GM10266 (cell line): ENCODE measurements around the gene TMEM121.

Source experiments
- DNase-seq: peaks from one replicate; pipeline ENCODE4 v3.0.0; 2012; ENCODE audit errors: extremely low spot score
- TF ChIP-seq, protein P1 (sequence below): IDR thresholded peaks from 2 replicates; pipeline ENCODE4 v1.5.1; 2012; ENCODE audit warnings: mild to moderate bottlenecking, low read depth; ENCODE audit not compliant: control insufficient read depth, insufficient read depth; ENCODE audit errors: missing control alignments

The TMEM121 gene

DNA sequence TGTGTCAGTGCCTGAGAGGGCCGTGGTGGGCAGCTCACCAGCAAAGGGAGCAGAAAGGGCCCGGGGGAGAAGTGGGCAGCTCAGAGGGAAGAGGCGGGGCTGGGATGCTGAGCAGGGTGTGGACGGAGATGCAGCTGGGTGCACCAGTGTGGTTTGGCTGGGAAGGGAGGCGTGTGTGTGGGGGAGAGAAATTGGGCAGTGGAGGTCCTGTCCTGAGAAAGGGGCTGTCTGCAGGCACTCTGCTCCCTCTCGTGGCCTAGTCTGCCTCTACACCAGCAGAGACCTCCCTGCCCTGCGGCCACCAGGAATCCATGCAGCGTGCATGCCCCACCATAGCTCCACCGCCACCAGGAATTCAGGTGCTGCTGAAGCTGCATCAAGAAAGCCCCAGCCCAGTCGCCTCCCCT lies 6.4 kb downstream of the TMEM121 start:
- TF ChIP-seq, protein P1, sequence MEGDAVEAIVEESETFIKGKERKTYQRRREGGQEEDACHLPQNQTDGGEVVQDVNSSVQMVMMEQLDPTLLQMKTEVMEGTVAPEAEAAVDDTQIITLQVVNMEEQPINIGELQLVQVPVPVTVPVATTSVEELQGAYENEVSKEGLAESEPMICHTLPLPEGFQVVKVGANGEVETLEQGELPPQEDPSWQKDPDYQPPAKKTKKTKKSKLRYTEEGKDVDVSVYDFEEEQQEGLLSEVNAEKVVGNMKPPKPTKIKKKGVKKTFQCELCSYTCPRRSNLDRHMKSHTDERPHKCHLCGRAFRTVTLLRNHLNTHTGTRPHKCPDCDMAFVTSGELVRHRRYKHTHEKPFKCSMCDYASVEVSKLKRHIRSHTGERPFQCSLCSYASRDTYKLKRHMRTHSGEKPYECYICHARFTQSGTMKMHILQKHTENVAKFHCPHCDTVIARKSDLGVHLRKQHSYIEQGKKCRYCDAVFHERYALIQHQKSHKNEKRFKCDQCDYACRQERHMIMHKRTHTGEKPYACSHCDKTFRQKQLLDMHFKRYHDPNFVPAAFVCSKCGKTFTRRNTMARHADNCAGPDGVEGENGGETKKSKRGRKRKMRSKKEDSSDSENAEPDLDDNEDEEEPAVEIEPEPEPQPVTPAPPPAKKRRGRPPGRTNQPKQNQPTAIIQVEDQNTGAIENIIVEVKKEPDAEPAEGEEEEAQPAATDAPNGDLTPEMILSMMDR = peak; percentile 64
- DNase-seq = peak; percentile 87

DNA sequence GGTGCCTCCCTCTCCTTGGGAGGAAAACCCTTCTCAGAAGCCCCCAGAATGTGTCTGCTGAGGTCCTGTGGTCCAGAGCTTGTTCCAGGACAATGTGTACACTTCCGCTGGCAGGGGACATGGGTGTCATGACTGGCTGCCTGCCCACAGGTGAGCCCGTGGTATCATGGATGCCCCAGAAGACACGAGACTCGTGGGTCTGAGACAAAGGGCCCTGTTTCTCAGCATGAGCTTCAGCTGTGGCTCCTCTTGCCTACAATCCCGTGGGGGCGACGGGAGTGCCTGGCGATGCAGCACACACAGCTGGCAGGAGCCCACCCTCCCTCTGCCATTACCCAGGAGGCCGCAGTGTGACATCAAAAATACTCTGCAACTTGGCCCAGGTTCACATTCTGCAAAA lies 7.0 kb downstream of the TMEM121 start:
- TF ChIP-seq, protein P1 = no peak

DNA sequence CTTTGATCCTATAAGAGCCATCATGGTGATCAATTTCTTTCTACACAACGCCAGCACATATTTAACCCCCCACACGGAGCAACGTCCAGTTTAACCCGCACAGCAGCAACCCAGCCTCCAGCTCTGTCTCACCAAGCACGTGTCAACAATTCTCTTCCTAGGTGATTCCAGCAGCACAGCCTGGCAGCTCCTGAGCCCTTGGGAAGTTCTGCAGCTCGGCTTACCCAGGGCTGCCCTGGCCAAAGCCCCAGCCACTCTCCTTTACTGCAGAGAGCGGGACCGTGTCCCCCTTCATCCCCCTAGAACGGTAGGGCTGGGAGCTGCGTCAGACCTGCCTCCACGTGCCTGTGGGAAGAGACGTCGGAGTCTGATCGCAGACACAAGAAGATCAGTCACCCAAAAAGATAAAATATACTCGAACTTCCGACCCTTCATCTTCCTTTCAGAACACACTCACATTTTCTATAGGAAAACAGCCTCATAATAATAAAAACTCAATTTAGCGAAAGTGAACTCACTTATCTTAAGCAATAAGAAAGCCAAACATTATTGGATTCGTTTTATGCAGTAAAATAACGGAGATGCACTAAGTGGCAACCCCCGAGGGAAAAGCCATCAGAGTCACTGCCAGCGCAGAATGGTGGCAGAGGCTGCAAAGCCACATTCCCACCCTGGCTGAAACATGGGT lies 7.6 kb downstream of the TMEM121 start:
- no peak for DNase-seq
- TF ChIP-seq, protein P1 = no peak

More for the DNA sequence above, 7.0 kb downstream of the TMEM121 start:
- DNase-seq = no peak

DNA sequence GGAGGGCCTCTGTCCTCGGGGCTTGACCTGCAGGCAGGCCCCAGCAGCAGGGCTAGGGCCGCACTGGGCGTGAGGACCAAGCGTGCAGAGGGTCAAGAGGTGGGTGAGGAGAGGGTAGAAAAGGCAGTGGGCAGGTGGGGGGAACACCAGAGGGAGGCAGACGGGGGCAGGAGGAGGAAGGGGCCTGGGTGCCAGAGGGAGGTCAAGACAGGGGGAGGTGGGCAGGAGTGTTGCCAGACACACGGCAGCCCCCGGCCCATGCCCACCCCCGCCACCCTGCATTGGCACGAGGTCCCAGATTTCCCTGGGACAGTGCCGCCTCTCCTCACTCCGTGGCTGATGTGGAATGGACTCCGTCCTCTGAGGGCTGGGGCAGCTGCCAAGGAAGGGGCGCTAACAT lies 8.2 kb downstream of the TMEM121 start:
- no peak for DNase-seq

DNA sequence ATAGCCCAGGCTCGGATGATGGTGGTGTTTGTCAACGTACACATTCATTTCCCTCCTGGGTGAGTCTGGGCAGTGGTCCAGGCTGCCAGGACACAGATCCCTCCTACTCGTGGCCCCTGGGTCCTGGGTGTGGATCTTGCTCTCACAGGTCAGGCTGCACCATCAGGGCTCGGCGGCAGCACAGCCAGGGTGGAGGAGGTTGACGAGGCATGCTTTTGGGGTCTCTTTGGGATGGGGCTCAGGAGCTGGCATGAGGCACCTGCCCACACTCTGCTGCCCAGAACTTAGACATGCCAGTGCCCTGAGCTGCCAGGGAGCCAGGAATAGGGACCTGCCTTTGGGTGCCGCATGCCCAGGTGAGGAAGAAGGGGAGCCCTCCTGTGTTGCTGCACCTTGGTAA lies 9.7 kb downstream of the TMEM121 start:
- DNase-seq = no peak

More for the DNA sequence above, 8.2 kb downstream of the TMEM121 start:
- TF ChIP-seq, protein P1 = no peak

DNA sequence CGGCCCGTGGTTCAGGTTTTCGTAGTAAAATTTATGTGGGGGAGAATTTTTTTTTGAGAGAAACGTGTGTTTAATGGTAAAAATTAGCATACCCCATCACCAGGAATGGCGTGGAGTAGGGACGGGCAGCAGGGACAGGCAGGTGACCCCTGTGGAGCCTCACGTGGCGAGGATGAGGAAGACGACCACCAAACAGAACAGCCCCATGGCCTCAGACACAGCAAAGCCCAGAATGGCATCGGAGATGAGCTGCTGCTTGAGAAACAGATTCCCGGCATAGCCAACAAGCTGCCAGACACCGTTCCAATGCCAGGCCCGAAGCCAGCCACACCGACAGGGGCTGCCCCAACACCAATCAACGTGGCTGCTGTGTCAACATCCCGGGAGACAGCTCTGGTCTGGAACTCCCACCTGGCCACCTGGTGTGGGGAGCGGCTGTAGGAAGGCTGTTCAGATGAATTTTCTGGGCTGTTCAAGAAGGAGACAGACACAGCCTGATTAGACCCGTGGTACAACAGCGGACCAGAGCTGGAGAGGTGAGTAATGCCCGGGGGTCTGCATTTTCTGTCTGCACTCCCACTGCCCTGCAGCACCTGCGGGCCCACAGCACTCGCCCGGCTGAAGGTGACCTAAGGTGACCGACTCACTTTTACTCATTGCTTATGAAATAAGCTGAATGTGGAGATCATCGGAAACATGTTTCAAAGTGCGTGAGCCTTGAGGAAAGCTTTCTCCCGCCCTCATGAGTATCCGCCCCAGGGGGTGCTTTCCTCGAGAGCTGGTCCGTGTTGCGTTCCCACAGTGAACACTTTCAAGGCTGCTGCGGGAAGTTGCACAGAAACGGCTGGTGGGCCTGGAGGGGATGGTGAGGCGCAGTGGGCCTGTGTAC lies 10.6 kb downstream of the TMEM121 start:
- TF ChIP-seq, protein P1 = no peak
- DNase-seq = no peak

More for the DNA sequence above, 9.7 kb downstream of the TMEM121 start:
- TF ChIP-seq, protein P1 = no peak
